ENCODE data around the gene CCDC50.

CCDC50 gene

DNA sequence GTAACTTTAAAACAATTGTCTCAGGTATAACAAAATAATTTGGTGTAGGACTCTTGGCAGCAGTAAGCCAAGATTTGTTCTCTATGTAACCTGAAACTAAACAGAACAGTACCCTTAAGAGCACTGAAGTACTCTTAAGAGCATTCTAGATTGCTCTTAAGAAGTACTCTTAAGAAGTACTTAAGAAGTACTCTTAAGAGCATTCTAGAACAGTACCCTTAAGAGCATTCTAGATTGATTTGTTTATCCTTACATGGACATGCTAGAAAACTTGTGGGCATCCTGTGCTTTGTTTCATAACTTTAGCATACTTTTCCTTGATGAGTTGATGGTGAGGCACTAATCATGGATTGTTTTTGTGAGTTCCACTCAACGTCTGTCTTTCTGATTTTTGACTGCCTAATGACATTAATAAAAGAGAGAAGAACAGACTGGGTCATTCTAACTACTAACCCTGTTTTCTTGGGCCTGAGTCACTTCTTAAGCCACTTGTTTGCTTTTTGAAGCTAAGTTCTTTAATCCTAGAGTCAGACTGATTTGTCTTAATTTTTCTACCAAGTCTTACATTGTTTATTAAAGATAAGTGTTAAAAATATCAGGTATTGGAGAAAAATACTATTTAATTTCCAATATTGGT lies 58.4 kb downstream of the CCDC50 start:
- Histone ChIP-seq H3K4me1 (ENCODE audit: insufficient read depth, low read length, poor library complexity, severe bottlenecking) (no peaks in the 10 kb centered on the region), H3K9me2 (replicated peaks; ENCODE audit: low read depth, low read length) (no peaks in the 10 kb centered on the region), H3K36me3 (ENCODE audit: insufficient read depth, low read length) (no peaks in the 10 kb centered on the region), H3F3A (ENCODE audit: low read depth) (no peaks in the 10 kb centered on the region), H4K20me1 (ENCODE audit: insufficient read depth, low read length, poor library complexity, severe bottlenecking) (no peaks in the 10 kb centered on the region), H3K4me2 (ENCODE audit: low read depth, low read length, poor library complexity, severe bottlenecking) (no peak overlapping the region), H3K9ac (ENCODE audit: low read depth, low read length, poor library complexity, severe bottlenecking) (no peak overlapping the region), H2AFZ (ENCODE audit: low read length) (no peak overlapping the region), H3K79me2 (ENCODE audit: insufficient read depth, low read length) (no peaks in the 10 kb centered on the region), H3K9me3 (ENCODE audit: insufficient read depth, low read depth, low read length) (no peaks in the 10 kb centered on the region), H3K27me3 (ENCODE audit: insufficient read depth, low read length, poor library complexity, severe bottlenecking) (no peaks in the 10 kb centered on the region), H3K4me3 (ENCODE audit: low read length, poor library complexity, severe bottlenecking) (no peak overlapping the region)
- no peak for TF ChIP-seq EZH2phosphoT487 (IDR thresholded peaks at IDR 0.05; ENCODE audit: borderline replicate concordance)
- TF ChIP-seq, protein P1, sequence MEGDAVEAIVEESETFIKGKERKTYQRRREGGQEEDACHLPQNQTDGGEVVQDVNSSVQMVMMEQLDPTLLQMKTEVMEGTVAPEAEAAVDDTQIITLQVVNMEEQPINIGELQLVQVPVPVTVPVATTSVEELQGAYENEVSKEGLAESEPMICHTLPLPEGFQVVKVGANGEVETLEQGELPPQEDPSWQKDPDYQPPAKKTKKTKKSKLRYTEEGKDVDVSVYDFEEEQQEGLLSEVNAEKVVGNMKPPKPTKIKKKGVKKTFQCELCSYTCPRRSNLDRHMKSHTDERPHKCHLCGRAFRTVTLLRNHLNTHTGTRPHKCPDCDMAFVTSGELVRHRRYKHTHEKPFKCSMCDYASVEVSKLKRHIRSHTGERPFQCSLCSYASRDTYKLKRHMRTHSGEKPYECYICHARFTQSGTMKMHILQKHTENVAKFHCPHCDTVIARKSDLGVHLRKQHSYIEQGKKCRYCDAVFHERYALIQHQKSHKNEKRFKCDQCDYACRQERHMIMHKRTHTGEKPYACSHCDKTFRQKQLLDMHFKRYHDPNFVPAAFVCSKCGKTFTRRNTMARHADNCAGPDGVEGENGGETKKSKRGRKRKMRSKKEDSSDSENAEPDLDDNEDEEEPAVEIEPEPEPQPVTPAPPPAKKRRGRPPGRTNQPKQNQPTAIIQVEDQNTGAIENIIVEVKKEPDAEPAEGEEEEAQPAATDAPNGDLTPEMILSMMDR (conservative IDR thresholded peaks at IDR 0.05; ENCODE audit: low read length): no peak

DNA sequence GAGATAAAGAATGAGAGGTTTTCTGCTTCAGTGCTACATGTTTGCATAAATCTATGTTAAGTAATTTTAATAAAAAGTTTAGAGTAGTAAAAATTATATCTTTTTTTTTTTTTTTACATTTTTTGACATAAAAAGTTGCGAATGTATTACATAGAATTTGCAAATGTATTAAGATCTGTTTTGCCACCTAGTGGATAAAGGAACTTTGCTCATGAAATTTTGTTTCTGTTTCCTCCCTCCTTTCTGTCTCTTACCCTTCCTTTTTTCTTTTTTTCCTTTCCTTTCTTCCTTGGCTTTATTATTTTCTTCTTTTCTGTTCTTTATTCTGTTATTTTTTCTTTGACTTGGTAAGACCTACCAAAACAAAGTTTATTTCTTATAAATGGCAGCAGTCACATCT lies 59.6 kb downstream of the CCDC50 start:
- Histone ChIP-seq H3K27me3 (ENCODE audit: insufficient read depth, low read length, poor library complexity, severe bottlenecking) (no peaks in the 10 kb centered on the region), H3K4me2 (ENCODE audit: low read depth, low read length, poor library complexity, severe bottlenecking) (no peak overlapping the region), H3K4me3 (ENCODE audit: low read length, poor library complexity, severe bottlenecking) (no peak overlapping the region), H4K20me1 (ENCODE audit: insufficient read depth, low read length, poor library complexity, severe bottlenecking) (no peaks in the 10 kb centered on the region), H3K4me1 (ENCODE audit: insufficient read depth, low read length, poor library complexity, severe bottlenecking) (no peaks in the 10 kb centered on the region), H3K9me3 (ENCODE audit: insufficient read depth, low read depth, low read length) (no peaks in the 10 kb centered on the region), H3K36me3 (ENCODE audit: insufficient read depth, low read length) (no peaks in the 10 kb centered on the region), H3K9me2 (replicated peaks; ENCODE audit: low read depth, low read length) (no peaks in the 10 kb centered on the region), H2AFZ (ENCODE audit: low read length) (no peak overlapping the region), H3K9ac (ENCODE audit: low read depth, low read length, poor library complexity, severe bottlenecking) (no peak overlapping the region), H3K79me2 (ENCODE audit: insufficient read depth, low read length) (no peaks in the 10 kb centered on the region), H3F3A (ENCODE audit: low read depth) (no peaks in the 10 kb centered on the region)
- TF ChIP-seq EZH2phosphoT487 (IDR thresholded peaks at IDR 0.05; ENCODE audit: borderline replicate concordance): no peak
- TF ChIP-seq, protein P1 (conservative IDR thresholded peaks at IDR 0.05; ENCODE audit: low read length): no peak

DNA sequence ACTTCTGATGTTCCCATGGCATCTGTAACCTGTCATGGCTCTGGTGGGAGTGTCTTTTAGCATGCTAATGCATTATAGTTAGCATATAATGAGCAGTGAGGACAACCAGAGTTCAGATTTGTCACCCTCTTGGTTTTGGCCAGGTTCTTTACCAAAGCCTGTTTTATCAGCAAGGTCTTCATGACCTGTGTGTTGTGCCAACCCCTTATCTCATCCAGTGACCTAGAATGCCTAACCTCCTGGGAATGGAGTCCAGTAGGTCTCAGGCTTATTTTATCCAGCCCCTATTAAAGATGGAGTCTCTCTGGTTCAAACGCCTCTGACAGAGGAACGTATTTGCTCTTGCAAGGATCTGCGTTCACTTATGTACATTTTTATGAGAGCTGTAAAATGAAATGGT lies 61.4 kb downstream of the CCDC50 start:
- no peaks in the 10 kb centered on the region for H3K36me3 ChIP-seq (ENCODE audit: insufficient read depth, low read length)
- H3K9ac ChIP-seq (ENCODE audit: low read depth, low read length, poor library complexity, severe bottlenecking): no peak overlapping the region
- H3F3A ChIP-seq (ENCODE audit: low read depth): no peaks in the 10 kb centered on the region
- no peaks in the 10 kb centered on the region for H3K9me3 ChIP-seq (ENCODE audit: insufficient read depth, low read depth, low read length)
- no peaks in the 10 kb centered on the region for H3K27me3 ChIP-seq (ENCODE audit: insufficient read depth, low read length, poor library complexity, severe bottlenecking)
- H4K20me1 ChIP-seq (ENCODE audit: insufficient read depth, low read length, poor library complexity, severe bottlenecking): no peaks in the 10 kb centered on the region
- no peak overlapping the region for H3K4me2 ChIP-seq (ENCODE audit: low read depth, low read length, poor library complexity, severe bottlenecking)
- TF ChIP-seq, protein P1 (conservative IDR thresholded peaks at IDR 0.05; ENCODE audit: low read length): no peak
- TF ChIP-seq EZH2phosphoT487 (IDR thresholded peaks at IDR 0.05; ENCODE audit: borderline replicate concordance): no peak
- no peaks in the 10 kb centered on the region for H3K4me1 ChIP-seq (ENCODE audit: insufficient read depth, low read length, poor library complexity, severe bottlenecking)
- H3K4me3 ChIP-seq (ENCODE audit: low read length, poor library complexity, severe bottlenecking): no peak overlapping the region
- H2AFZ ChIP-seq (ENCODE audit: low read length): no peak overlapping the region
- H3K79me2 ChIP-seq (ENCODE audit: insufficient read depth, low read length): no peaks in the 10 kb centered on the region
- H3K9me2 ChIP-seq (replicated peaks; ENCODE audit: low read depth, low read length): no peaks in the 10 kb centered on the region

Measured in Loucy (cell line).